Measurements from ENCODE around the gene ZNF512.

DNA sequence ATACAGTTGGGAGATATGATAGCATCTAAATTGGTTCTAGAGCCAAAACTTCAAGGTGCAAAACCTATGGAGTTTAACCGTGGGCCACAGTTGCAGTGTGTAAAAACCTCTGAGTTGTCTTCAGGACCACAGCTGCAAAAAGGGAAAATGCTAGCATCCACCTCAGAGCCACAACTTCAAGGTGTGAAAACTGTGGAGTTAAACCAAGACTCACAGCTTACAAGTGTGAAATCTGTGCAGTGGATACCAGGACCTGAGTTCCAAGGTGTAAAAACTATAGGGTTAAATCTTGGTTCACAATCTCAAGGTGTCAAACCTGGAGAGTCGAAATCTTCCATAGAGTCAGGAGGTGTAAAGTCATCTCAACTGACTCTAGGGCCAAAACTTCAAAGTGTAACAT, 10.4 kb upstream of the ZNF512 start:
- TF ChIP-seq CTCF (conservative IDR thresholded peaks at IDR 0.05; ENCODE audit: low read length) (no peak), EZH2phosphoT487 (IDR thresholded peaks at IDR 0.05; ENCODE audit: borderline replicate concordance) (no peak)
